IMR-90 (cell line): ENCODE data around the gene FOXB2. TPM values are rescaled to one million over a fixed set of nuclear protein-coding genes. Genes with fewer than 3 reads are reported as not detected.

ENCODE experiments used
- ATAC-seq: fragments of 200-7000 bp; cut with Tn5 transposase; 2 replicates; pipeline ENCODE4 v1.9.1; 2020; ENCODE audit warnings: low read depth, mild to moderate bottlenecking, moderate library complexity
- BruUV-seq: library from RNA; stranded (reverse); fragments of 400-500 nt; replicated peaks from 2 replicates; lab custom pipeline; 2021; lab: Mats Ljungman, UMichigan
- CTCF ChIA-PET: fragments of 300-600 bp; formaldehyde crosslinking; extraction: SDS; loops from one replicate; lab custom pipeline; 2021; ENCODE audit warnings: antibody characterized with exemption; lab: Yijun Ruan, JAX
- POLR2A ChIA-PET: fragments of 300-600 bp; sonication (Branson Sonifier 250); formaldehyde crosslinking; loops from one replicate; lab custom pipeline; 2022; ENCODE audit warnings: antibody characterized with exemption; ENCODE audit not compliant: unreplicated experiment; lab: Charles Lee
- DNase-seq: peaks from one replicate; pipeline ENCODE4 v3.0.0; 2013
- H2AFZ ChIP-seq: replicated peaks from 2 replicates; pipeline ENCODE3; 2013; ENCODE audit warnings: low read length, mild to moderate bottlenecking; ENCODE audit not compliant: poor library complexity
- H2AK5ac ChIP-seq: 2 replicates; pipeline ENCODE4 v1.6.1; 2013; ENCODE audit warnings: low read depth, low read length, inconsistent platforms
- H2AK9ac ChIP-seq: replicated peaks from 2 replicates; pipeline ENCODE3; 2013; ENCODE audit warnings: mild to moderate bottlenecking, low read depth, low read length, moderate library complexity; ENCODE audit not compliant: poor library complexity
- H2BK120ac ChIP-seq: 2 replicates; pipeline ENCODE4 v1.6.1; 2013; ENCODE audit warnings: low read depth, low read length, inconsistent platforms
- H2BK15ac ChIP-seq: 3 replicates; pipeline ENCODE4 v1.6.1; 2013; ENCODE audit warnings: low read depth, low read length, inconsistent platforms
- H2BK20ac ChIP-seq: 2 replicates; pipeline ENCODE4 v1.6.1; 2013; ENCODE audit warnings: low read depth, mild to moderate bottlenecking, inconsistent platforms, low read length, moderate library complexity
- H2BK5ac ChIP-seq: 2 replicates; pipeline ENCODE4 v1.6.1; 2013; ENCODE audit warnings: mild to moderate bottlenecking, low read depth, low read length, inconsistent platforms; ENCODE audit not compliant: poor library complexity, severe bottlenecking
- H3K14ac ChIP-seq: replicated peaks from 2 replicates; pipeline ENCODE4 v1.6.1; 2013; ENCODE audit warnings: low read depth, low read length, inconsistent platforms
- H3K18ac ChIP-seq: 2 replicates; pipeline ENCODE4 v1.6.1; 2013; ENCODE audit warnings: low read depth, low read length, control low read depth
- H3K23ac ChIP-seq: 2 replicates; pipeline ENCODE4 v1.6.1; 2013; ENCODE audit warnings: low read depth, low read length, inconsistent platforms
- H3K27ac ChIP-seq: 2 replicates; pipeline ENCODE4 v1.5.1; 2013; ENCODE audit warnings: mild to moderate bottlenecking, control low read depth, low read length; ENCODE audit not compliant: insufficient read depth
- H3K27me3 ChIP-seq: 2 replicates; pipeline ENCODE4 v1.6.1; 2013; ENCODE audit warnings: low read length; ENCODE audit not compliant: control insufficient read depth, insufficient read depth
- H3K36me3 ChIP-seq: 2 replicates; pipeline ENCODE4 v1.6.1; 2013; ENCODE audit warnings: low read length, mixed read lengths; ENCODE audit not compliant: control insufficient read depth, insufficient read depth
- H3K4ac ChIP-seq: 2 replicates; pipeline ENCODE4 v1.6.1; 2013; ENCODE audit warnings: low read depth, low read length, inconsistent platforms
- H3K4me1 ChIP-seq: 2 replicates; pipeline ENCODE4 v1.6.1; 2013; ENCODE audit warnings: low read length, mixed read lengths; ENCODE audit not compliant: control insufficient read depth, insufficient read depth
- H3K4me2 ChIP-seq: 2 replicates; pipeline ENCODE4 v1.6.1; 2013; ENCODE audit warnings: low read depth, mild to moderate bottlenecking, control low read depth, low read length, moderate library complexity
- H3K4me3 ChIP-seq: 2 replicates; pipeline ENCODE4 v1.5.1; 2013; ENCODE audit warnings: low read depth, mild to moderate bottlenecking, control low read depth, low read length, moderate library complexity; ENCODE audit not compliant: insufficient read depth
- H3K56ac ChIP-seq: 2 replicates; pipeline ENCODE4 v1.6.1; 2013; ENCODE audit warnings: low read length, inconsistent platforms; ENCODE audit not compliant: insufficient read depth; ENCODE audit errors: extremely low read depth
- H3K79me1 ChIP-seq, 2 experiments: 2 replicates each; pipeline ENCODE4 v1.6.1; 2013; ENCODE audit warnings: low read length in 2 of 2, inconsistent platforms in 1 of 2, low read depth in 1 of 2
- H3K9ac ChIP-seq: 2 replicates; pipeline ENCODE4 v1.6.1; 2013; ENCODE audit warnings: low read depth, low read length, control low read depth
- H3K9me1 ChIP-seq: 2 replicates; pipeline ENCODE4 v1.6.1; 2013; ENCODE audit warnings: low read length, inconsistent platforms; ENCODE audit not compliant: insufficient read depth
- H3K9me3 ChIP-seq: 2 replicates; pipeline ENCODE4 v1.6.1; 2013; ENCODE audit warnings: low read length; ENCODE audit not compliant: control insufficient read depth, insufficient read depth
- H4K20me1 ChIP-seq: 2 replicates; pipeline ENCODE4 v1.6.1; 2013; ENCODE audit warnings: low read length, inconsistent platforms; ENCODE audit not compliant: insufficient read depth
- H4K5ac ChIP-seq: 2 replicates; pipeline ENCODE4 v1.6.1; 2013; ENCODE audit warnings: mild to moderate bottlenecking, low read depth, low read length, control low read depth
- H4K8ac ChIP-seq, 2 experiments: 2 replicates each; pipeline ENCODE4 v1.6.1; 2013; ENCODE audit warnings: low read depth in 2 of 2, low read length in 2 of 2, control low read depth in 1 of 2, inconsistent platforms in 1 of 2
- H4K91ac ChIP-seq: 2 replicates; pipeline ENCODE4 v1.6.1; 2013; ENCODE audit warnings: low read depth, low read length, inconsistent platforms; ENCODE audit not compliant: insufficient read depth
- NFE2L2 ChIP-seq: fragments of 150-350 bp; IDR thresholded peaks from 2 replicates; pipeline ENCODE4 v1.6.1; 2016; ENCODE audit warnings: low read depth, mild to moderate bottlenecking, low read length
- RAD21 ChIP-seq: IDR thresholded peaks from 2 replicates; pipeline ENCODE4 v1.6.1; 2012; ENCODE audit warnings: low read length, improper control_type of control experiment
- SMC3 ChIP-seq: fragments of 150-350 bp; IDR thresholded peaks from 2 replicates; pipeline ENCODE4 v1.6.1; 2016; ENCODE audit warnings: low read depth, mild to moderate bottlenecking, antibody characterized with exemption, low read length, moderate library complexity
- WGBS, 2 experiments: methylation state at CpG; one replicate each; pipeline versions ENCODE4 v1.1.5 to v1.1.7; 2013; ENCODE audit warnings: missing lambda C conversion rate in 2 of 2; ENCODE audit not compliant: insufficient read length in 1 of 2; ENCODE audit errors: extremely low coverage in 2 of 2; 5-methylcytosine and 5-hydroxymethylcytosine counted together
- dilution Hi-C: fragments of 300-500 bp; cut with HindIII; formaldehyde crosslinking; loops from one replicate; pipeline ENCODE4 v1.14.3; 2018; ENCODE audit warnings: low sequenced_read_pairs; ENCODE audit not compliant: unreplicated experiment
- in situ Hi-C: fragments of 300-500 bp; cut with MboI; formaldehyde crosslinking; loops from 3 replicates; pipeline ENCODE4 v1.14.3; 2019; ENCODE audit warnings: low sequenced_read_pairs, inconsistent platforms, mixed read lengths
- intact Hi-C: fragments of 100-400 bp; cut with micrococcal nuclease; formaldehyde crosslinking; loops from 2 replicates; pipeline ENCODE4 v1.10.0; 2022
- polyA plus RNA-seq, 3 experiments: library from polyadenylated mRNA; depleted of rRNA; stranded (reverse); fragments of >200 nt; gene quantifications; 2 replicates each; pipeline ENCODE4 v1.2.3, GENCODE V29; 2012; ENCODE audit warnings: low replicate concordance in 1 of 3
- total RNA-seq: library from RNA; depleted of rRNA; stranded (reverse); fragments of >200 nt; gene quantifications from 2 replicates; pipeline ENCODE4 v1.2.3, GENCODE V29; 2012
- TF ChIP-seq, protein P1 (sequence below): fragments of 150-350 bp; IDR thresholded peaks from 2 replicates; pipeline ENCODE4 v1.6.1; 2016; ENCODE audit warnings: low read depth, mild to moderate bottlenecking, low read length, moderate library complexity, borderline replicate concordance
- TF ChIP-seq, protein P2 (sequence below): conservative IDR thresholded peaks from 2 replicates; pipeline ENCODE4 v1.5.1; 2012; ENCODE audit warnings: mild to moderate bottlenecking, low read depth, low read length, improper control_type of control experiment

Gene FOXB2
- total and polyA plus RNA-seq, 2 of the 4 experiments (the other 2 are of a cell fraction): not detected

DNA sequence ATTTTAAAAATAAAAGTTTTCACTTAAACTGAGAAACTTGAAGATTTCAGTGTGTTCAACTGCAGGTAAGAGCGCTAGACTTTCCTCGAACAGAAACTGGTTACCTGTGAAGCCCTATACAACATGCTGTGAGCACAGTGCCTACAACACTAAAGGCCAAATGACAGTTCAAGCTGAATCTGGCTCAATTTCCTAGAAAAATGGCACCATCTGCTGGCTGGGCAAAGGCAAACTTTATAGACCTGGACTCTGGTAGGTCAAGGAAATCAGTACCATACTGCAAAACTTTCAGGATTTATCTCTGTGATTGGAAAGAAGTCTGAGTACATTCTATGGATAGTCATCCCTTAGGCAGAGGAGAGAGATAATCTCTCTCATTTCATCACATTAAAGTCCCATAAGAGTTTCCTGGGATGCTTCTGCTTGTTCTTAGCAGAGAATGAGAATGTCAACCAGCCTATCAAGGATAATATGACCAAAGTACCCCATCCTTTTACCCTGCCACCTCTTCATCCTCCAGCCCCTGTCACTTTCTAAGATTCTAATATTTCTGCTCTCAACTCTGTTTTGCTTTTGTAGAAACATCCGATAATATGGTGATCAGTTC is 31.8 kb upstream of the FOXB2 start:
- H3K79me1 ChIP-seq: no peaks in the 10 kb centered on the region
- no peak overlapping the region for H2BK15ac ChIP-seq
- H2AK5ac ChIP-seq: no peak overlapping the region
- no peaks in the 10 kb centered on the region for H4K20me1 ChIP-seq
- H3K9ac ChIP-seq: no peak overlapping the region
- H3K18ac ChIP-seq: no peak overlapping the region
- H4K91ac ChIP-seq: no peak overlapping the region
- H2AFZ ChIP-seq: no peak overlapping the region
- H2BK20ac ChIP-seq: no peak overlapping the region
- BruUV-seq: no TSS peak
- intact Hi-C loops: loop anchor here (1.0 to 2.0 kb wide), 2 partner anchors 177 to 227 kb away; no protein-coding TSS in a partner anchor
- H3K27me3 ChIP-seq: peaks cover 4% of the 10 kb centered on the region
- TF ChIP-seq RAD21 (peak; percentile 80), NFE2L2 (no peak), SMC3 (peak; percentile 84)
- TF ChIP-seq, protein P1, sequence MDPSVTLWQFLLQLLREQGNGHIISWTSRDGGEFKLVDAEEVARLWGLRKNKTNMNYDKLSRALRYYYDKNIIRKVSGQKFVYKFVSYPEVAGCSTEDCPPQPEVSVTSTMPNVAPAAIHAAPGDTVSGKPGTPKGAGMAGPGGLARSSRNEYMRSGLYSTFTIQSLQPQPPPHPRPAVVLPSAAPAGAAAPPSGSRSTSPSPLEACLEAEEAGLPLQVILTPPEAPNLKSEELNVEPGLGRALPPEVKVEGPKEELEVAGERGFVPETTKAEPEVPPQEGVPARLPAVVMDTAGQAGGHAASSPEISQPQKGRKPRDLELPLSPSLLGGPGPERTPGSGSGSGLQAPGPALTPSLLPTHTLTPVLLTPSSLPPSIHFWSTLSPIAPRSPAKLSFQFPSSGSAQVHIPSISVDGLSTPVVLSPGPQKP: no peak
- TF ChIP-seq, protein P2, sequence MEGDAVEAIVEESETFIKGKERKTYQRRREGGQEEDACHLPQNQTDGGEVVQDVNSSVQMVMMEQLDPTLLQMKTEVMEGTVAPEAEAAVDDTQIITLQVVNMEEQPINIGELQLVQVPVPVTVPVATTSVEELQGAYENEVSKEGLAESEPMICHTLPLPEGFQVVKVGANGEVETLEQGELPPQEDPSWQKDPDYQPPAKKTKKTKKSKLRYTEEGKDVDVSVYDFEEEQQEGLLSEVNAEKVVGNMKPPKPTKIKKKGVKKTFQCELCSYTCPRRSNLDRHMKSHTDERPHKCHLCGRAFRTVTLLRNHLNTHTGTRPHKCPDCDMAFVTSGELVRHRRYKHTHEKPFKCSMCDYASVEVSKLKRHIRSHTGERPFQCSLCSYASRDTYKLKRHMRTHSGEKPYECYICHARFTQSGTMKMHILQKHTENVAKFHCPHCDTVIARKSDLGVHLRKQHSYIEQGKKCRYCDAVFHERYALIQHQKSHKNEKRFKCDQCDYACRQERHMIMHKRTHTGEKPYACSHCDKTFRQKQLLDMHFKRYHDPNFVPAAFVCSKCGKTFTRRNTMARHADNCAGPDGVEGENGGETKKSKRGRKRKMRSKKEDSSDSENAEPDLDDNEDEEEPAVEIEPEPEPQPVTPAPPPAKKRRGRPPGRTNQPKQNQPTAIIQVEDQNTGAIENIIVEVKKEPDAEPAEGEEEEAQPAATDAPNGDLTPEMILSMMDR: peak; percentile 73
- no peaks in the 10 kb centered on the region for H3K9me1 ChIP-seq
- H3K4me1 ChIP-seq: no peaks in the 10 kb centered on the region
- DNase-seq (peak; percentile 44), ATAC-seq (peak; percentile 91)
- no peaks in the 10 kb centered on the region for H3K9me3 ChIP-seq
- no peak overlapping the region for H3K23ac ChIP-seq
- H3K4me3 ChIP-seq: no peak overlapping the region
- dilution Hi-C loops: loop anchor here (25.0 kb wide), 1 partner anchor 175 kb away; no protein-coding TSS in a partner anchor
- ChIA-PET POLR2A (no interaction called here), CTCF (interaction anchor here (0.9 to 1.7 kb wide), 5 partner anchors 9 to 178 kb away, joined by 3 to 17 read pairs (median 6); no protein-coding TSS in a partner anchor)
- no peak overlapping the region for H3K14ac ChIP-seq
- no peak overlapping the region for H3K56ac ChIP-seq
- no peak overlapping the region for H2AK9ac ChIP-seq
- H3K27ac ChIP-seq: no peak overlapping the region
- H3K4ac ChIP-seq: no peak overlapping the region
- H2BK5ac ChIP-seq: no peak overlapping the region
- H3K36me3 ChIP-seq: no peaks in the 10 kb centered on the region
- H2BK120ac ChIP-seq: no peak overlapping the region
- in situ Hi-C loops: no loop called here
- no peak overlapping the region for H3K4me2 ChIP-seq
- no peak overlapping the region for H4K5ac ChIP-seq
- no peak overlapping the region for H4K8ac ChIP-seq
- 30% methylated on average over 2 of the region's 3 CpGs; no CpG with 5 or more reads in 1 of the 2 experiments for WGBS, 2 experiments
